HG03064 (cell line): ENCODE measurements around the gene RAB12.

Experiments used
- ATAC-seq: cut with Tn5 transposase; IDR thresholded peaks from one replicate; pipeline ENCODE4 v1.9.1; 2021; ENCODE audit warnings: low read depth; ENCODE audit not compliant: unreplicated experiment

RAB12 gene

GRCh38 chr18:8675057-8675456, 65.8 kb downstream of the RAB12 start:
- ATAC-seq, result no peak

GRCh38 chr18:8681196-8681595, 72.0 kb downstream of the RAB12 start:
- ATAC-seq, result no peak

GRCh38 chr18:8684577-8684976, 75.3 kb downstream of the RAB12 start:
- no peak for ATAC-seq

- ATAC-seq, result no peak
Observed at GRCh38 chr18:8685141-8685913, 76.1 kb downstream of the RAB12 start.

- ATAC-seq, result no peak
Observed at GRCh38 chr18:8685914-8686216, 76.6 kb downstream of the RAB12 start.

- ATAC-seq, result no peak
Observed at GRCh38 chr18:8686611-8687010, 77.4 kb downstream of the RAB12 start.

GRCh38 chr18:8688216-8688800, 79.1 kb downstream of the RAB12 start:
- ATAC-seq, result no peak

GRCh38 chr18:8688816-8689215, 79.6 kb downstream of the RAB12 start:
- no peak for ATAC-seq
